Fibroblast of mammary gland (primary cell): Measurements from ENCODE around the gene ITPRIP.

Source experiments
- DNase-seq: peaks from one replicate; pipeline ENCODE4 v3.0.0-alpha.2; 2010; ENCODE audit warnings: low read depth
- H3K4me3 ChIP-seq: 2 replicates; pipeline ENCODE4 v1.5.1; 2011; ENCODE audit warnings: low read depth, mild to moderate bottlenecking, low read length, moderate library complexity; ENCODE audit not compliant: control insufficient read depth
- TF ChIP-seq, protein P1 (sequence below): conservative IDR thresholded peaks from 2 replicates; pipeline ENCODE4 v1.5.1; 2011; ENCODE audit warnings: low read depth, low read length, inconsistent platforms; ENCODE audit not compliant: control insufficient read depth, insufficient read depth

The ITPRIP gene

DNA sequence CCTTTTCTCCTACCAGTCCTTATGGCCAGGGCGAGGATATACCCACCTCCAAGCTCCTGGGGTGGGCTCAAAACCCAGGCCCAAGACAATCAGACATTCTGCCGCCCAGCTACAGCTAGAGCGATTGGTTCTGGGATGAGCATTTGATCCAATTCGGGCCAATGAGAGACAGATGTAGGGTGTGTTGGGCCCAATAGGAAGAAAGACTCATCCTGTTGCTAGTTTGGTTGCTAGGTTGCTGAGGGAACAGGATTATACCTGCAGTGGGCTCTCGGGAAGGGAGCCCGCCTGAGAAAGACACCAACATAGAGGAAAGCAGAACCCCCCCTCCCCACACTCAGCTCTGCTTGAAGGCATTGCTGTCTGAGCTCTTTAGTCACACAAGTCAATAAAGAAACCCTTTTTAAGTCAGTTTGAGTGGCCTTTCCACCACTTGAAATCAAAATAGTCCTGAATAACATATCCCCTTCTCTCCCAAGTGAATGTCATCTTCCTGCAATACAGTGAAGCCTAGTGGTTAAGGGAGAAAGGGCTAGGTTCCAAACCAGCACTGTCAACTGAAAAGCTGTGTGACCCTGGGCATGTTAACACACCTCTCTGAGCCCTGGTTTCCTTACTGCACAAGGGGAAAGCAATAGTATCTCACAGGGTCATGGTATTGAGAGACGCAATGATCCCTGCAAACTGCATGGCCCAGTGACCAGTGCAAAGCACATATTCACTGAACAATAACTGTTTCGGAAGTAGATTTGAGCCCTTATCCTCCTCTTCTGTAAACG is 21.8 kb downstream of the ITPRIP start:
- no peak overlapping the region for H3K4me3 ChIP-seq
- DNase-seq, result no peak
- TF ChIP-seq, protein P1, sequence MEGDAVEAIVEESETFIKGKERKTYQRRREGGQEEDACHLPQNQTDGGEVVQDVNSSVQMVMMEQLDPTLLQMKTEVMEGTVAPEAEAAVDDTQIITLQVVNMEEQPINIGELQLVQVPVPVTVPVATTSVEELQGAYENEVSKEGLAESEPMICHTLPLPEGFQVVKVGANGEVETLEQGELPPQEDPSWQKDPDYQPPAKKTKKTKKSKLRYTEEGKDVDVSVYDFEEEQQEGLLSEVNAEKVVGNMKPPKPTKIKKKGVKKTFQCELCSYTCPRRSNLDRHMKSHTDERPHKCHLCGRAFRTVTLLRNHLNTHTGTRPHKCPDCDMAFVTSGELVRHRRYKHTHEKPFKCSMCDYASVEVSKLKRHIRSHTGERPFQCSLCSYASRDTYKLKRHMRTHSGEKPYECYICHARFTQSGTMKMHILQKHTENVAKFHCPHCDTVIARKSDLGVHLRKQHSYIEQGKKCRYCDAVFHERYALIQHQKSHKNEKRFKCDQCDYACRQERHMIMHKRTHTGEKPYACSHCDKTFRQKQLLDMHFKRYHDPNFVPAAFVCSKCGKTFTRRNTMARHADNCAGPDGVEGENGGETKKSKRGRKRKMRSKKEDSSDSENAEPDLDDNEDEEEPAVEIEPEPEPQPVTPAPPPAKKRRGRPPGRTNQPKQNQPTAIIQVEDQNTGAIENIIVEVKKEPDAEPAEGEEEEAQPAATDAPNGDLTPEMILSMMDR, result no peak

DNA sequence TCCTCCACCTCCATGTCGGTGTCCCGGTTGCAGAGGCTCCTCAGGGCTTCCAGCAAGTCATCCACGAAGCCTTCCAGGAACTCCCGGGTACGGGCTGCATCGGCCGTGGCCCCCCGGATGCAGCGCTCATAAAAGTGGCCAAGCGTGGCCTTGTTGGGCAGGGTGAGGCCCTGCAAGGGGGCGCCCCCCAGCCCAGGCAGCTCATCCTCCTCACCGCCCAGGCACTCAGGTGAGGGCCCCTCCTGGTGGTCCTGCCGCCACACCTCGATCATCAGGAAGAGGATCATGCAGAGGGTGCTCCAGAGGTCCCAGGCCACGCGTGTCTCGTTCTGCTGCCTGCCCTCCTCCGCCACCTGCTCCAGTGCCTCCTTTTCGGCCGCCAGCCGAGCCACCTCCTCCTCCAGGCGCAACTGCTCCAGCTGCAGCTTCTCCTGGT is 22.8 kb downstream of the ITPRIP start:
- no peak for DNase-seq
- TF ChIP-seq, protein P1, result no peak
- no peak overlapping the region for H3K4me3 ChIP-seq

DNA sequence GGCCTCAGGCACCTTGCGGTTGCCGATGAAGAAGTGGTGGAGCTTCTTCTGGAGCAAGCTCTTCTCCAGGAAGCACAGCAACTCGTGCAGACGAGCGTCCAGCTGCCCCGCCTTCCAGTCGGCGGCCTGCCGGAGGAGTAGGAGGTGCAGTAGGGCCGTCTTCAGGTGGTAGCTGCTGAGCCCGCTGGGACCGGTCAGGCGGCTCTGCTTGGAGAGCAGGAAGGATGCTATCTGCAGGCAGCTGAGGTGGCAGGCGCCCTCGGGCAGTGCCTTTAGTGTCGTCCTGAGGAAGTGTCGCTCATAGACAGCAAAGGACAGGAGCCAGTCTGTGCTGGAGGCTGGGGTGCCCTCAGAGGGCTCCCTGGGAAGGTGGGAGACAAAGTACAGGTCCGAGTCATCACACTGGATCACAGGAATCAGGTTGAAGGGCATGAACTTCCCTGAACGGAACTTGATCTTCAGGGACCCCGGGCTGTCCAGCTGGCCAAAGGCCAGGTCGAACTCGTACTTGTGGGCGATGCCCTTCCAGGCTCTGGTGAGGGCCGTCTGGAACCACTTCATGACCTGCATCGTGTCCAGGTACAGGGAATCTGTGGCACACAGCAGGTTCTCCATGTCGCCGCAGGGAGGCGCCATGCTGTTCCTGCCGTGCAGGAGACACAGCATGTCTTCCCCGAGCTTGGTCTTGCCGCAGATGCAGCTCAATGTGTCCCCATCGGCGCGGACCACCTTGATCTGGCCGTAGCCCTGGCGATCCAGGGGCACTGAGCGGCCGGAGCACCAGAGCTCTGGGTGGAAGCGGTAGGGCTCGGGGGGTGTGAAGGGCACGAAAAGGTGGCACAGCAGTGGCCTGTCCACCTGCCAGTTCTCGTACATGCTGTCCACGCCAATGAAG is 23.4 kb downstream of the ITPRIP start:
- no peak overlapping the region for H3K4me3 ChIP-seq
- TF ChIP-seq, protein P1, result no peak
- no peak for DNase-seq

DNA sequence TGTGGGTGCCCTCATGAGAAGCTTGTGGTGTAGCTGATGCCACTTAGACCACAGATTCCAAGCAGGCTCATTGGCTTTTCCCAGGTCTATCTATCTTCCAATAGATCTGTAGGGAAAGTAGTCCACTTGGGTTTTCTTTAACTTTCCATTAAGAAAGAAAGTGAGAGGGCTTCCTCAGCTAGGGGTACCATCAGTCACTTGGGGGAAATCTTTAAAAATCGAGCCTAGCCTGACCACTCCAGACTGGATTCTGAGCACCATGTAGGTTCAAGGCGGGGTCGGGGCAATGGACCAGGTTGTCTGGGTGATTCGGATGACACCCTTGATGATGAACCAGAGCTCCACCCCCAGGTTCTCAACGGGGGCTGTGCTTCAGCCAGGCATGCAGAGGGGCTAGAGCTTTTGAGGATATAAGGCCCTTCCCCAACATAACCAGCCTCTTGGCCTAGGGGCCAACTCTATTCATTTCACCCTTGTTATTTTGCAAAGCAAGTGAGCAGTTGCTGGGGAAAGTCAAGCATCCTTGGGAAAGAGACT is 27.0 kb downstream of the ITPRIP start:
- peak; percentile 21 for DNase-seq
- TF ChIP-seq, protein P1, result no peak
- H3K4me3 ChIP-seq, result no peak overlapping the region

DNA sequence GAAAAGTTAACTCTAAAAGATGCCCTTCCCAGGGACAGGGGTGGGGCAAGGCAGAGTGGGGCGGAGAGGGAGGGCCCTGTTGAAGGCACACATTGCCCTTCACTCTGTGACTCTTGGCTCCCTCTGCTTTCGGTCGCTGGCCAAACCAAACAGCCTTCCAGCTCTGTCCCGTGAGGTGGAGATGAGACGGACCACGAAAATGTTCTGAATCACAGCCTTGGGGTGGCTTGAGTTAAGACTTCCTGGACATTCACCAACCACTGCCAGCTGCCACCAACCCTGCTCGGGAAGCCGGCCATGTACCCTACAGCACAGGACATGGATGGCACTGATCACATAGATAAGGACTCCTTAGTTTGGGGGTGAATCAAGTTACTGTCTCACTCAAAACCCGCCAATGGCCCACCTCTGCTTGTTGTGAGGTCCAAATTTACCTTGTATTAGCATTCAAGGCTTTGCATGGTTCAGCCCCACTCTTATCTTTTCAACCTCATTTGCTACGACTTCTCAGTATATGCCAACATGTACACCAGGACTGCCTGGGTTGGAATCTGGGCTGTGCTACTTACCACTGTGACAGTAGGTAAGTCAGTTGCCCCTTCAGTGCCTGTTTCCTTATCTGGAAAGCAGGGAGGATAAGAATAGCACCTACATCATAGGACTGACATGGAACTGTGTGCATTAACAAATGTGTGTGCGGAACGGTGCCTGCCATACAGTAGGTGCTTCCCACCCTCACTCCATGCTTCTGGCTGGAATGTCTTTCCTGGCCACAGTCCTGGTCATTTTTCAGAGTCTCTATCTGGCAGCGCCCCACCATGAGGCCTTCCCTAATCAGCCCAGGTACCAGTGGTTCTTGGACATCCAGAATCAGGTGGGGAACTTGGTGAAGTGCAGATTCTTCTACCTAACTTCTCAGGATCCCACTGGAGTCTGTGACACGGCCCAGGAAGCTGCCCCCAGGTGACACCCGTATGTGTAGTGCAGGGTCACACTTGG is 28.0 kb downstream of the ITPRIP start:
- TF ChIP-seq, protein P1, result no peak
- H3K4me3 ChIP-seq, result no peak overlapping the region
- DNase-seq, result peak; percentile 97
